Renal pelvis (tissue), 3 donors: ENCODE results near the gene MYBBP1A. TPM values are rescaled to one million over a fixed set of nuclear protein-coding genes. Genes with fewer than 3 reads are reported as not detected.

Experiments
- polyA plus RNA-seq, 3 donors: library from polyadenylated mRNA; unstranded; fragments of 120-200 nt; gene quantifications; one replicate each; pipeline ENCODE4 v1.2.1, GENCODE V29; 2013; ENCODE audit not compliant: insufficient read length in 3 of 3

MYBBP1A gene
- polyA plus RNA-seq, 3 donors = 44.5 to 48.2 (median 45.1) TPM

Other genes with a start within 250 kb of the MYBBP1A start
- 10 to 100 TPM; 53.6 to 59.7 (median 57.6) TPM for gene UBE2G1, start 188.7 kb downstream of the MYBBP1A start, polyA plus RNA-seq
- 1 to 10 TPM; 2.5 to 4.1 (median 3.8) TPM for gene SPNS3, start 121.4 kb downstream of the MYBBP1A start, polyA plus RNA-seq
- gene SPNS2, start 56.5 kb downstream of the MYBBP1A start, polyA plus RNA-seq = 10 to 100 TPM; 44.2 to 53.6 (median 48.2) TPM
- 1 to 10 TPM; 8.2 to 9.5 (median 8.3) TPM for gene GGT6, start 5.2 kb upstream of the MYBBP1A start, polyA plus RNA-seq
- 10 to 100 TPM; 67.4 to 70.0 (median 67.8) TPM for gene SMTNL2, start 29.1 kb upstream of the MYBBP1A start, polyA plus RNA-seq
- gene ALOX15, start 86.3 kb upstream of the MYBBP1A start, polyA plus RNA-seq = under 1 TPM; 0.22 to 0.56 (median 0.47) TPM
- 10 to 100 TPM; 50.9 to 56.5 (median 51.3) TPM for gene PELP1, start 148.8 kb upstream of the MYBBP1A start, polyA plus RNA-seq
- gene ARRB2, start 155.2 kb upstream of the MYBBP1A start, polyA plus RNA-seq = 10 to 100 TPM; 32.8 to 36.6 (median 36.5) TPM
- 10 to 100 TPM; 27.3 to 29.7 (median 27.6) TPM for gene MED11, start 176.0 kb upstream of the MYBBP1A start, polyA plus RNA-seq
- gene ZMYND15, start 184.4 kb upstream of the MYBBP1A start, polyA plus RNA-seq = 1 to 10 TPM in 1 of 3 donors, under 1 TPM in 2; 0.37 to 1.0 (median 0.58) TPM
- gene CXCL16, start 184.5 kb upstream of the MYBBP1A start, polyA plus RNA-seq = 10 to 100 TPM; 10.2 to 16.1 (median 14.1) TPM
- gene TM4SF5, start 216.5 kb upstream of the MYBBP1A start, polyA plus RNA-seq = 1 to 10 TPM; 2.4 to 3.7 (median 2.5) TPM
- under 1 TPM; 0.39 to 0.74 (median 0.65) TPM for gene VMO1, start 231.0 kb upstream of the MYBBP1A start, polyA plus RNA-seq
- gene GLTPD2, start 233.6 kb upstream of the MYBBP1A start, polyA plus RNA-seq = 10 to 100 TPM; 10.7 to 14.5 (median 12.5) TPM
- 100 to 1,000 TPM; 130 to 146 (median 145) TPM for gene PSMB6, start 240.8 kb upstream of the MYBBP1A start, polyA plus RNA-seq